A549 (cell line): ENCODE measurements around the gene SLIT3. TPM values are rescaled to one million over a fixed set of nuclear protein-coding genes. Genes with fewer than 3 reads are reported as not detected.

Experiments used
- ATAC-seq, 2 experiments: fragments of 200-7000 bp in 1 of 2; fragments of >200 bp in 1 of 2; cut with Nextera tagmentation in 1 of 2; cut with Tn5 transposase in 1 of 2; 3 replicates each; pipeline versions ENCODE4 v1.8.0 to v1.9.1; 2018 to 2020; ENCODE audit warnings: mild to moderate bottlenecking in 1 of 2, moderate library complexity in 1 of 2
- CTCF ChIA-PET: fragments of 300-600 bp; sonication (Branson Sonifier 250); formaldehyde crosslinking; extraction: SDS; loops from one replicate; lab custom pipeline; 2021; ENCODE audit warnings: antibody characterized with exemption, inconsistent platforms; lab: Yijun Ruan, JAX
- POLR2A ChIA-PET: fragments of 350-600 bp; formaldehyde crosslinking; extraction: SDS; loops from one replicate; lab custom pipeline; 2021; ENCODE audit warnings: antibody characterized with exemption, inconsistent platforms; lab: Yijun Ruan, JAX
- DNase-seq, 2 experiments: peaks; one replicate each; pipeline versions ENCODE4 v3.0.0 to v3.0.0-alpha.2; 2011 to 2016; ENCODE audit warnings: low read depth in 1 of 2, low spot score in 1 of 2
- FAIRE-seq: peaks from 2 replicates; lab custom pipeline; 2011; peaks lifted over from hg19 to GRCh38; lab: Jason Lieb, UNC
- H3K27ac ChIP-seq, 2 experiments: fragments of >200 bp; sonication (Bioruptor Twin); formaldehyde crosslinking; 3 replicates each; pipeline ENCODE4 v1.5.1; 2016 to 2017
- H3K4me1 ChIP-seq: fragments of >200 bp; sonication (Bioruptor Twin); formaldehyde crosslinking; 3 replicates; pipeline ENCODE4 v1.6.1; 2016
- H3K4me2 ChIP-seq: fragments of >200 bp; sonication (Bioruptor Twin); formaldehyde crosslinking; 3 replicates; pipeline ENCODE4 v1.6.1; 2016
- H3K4me3 ChIP-seq: fragments of >200 bp; sonication (Bioruptor Twin); formaldehyde crosslinking; 3 replicates; pipeline ENCODE4 v1.5.1; 2016
- H3K9me3 ChIP-seq: fragments of >200 bp; sonication (Bioruptor Twin); formaldehyde crosslinking; 3 replicates; pipeline ENCODE4 v1.6.1; 2016
- ATOH8 ChIP-seq: fragments of 250-450 bp; sonication (Bioruptor Pico); IDR thresholded peaks from 2 replicates; pipeline ENCODE4 v1.5.0; 2020; ENCODE audit warnings: low read depth, mild to moderate bottlenecking, moderate library complexity
- BCL3 ChIP-seq: fragments of >200 bp; sonication (Bioruptor Twin); formaldehyde crosslinking; IDR thresholded peaks from 3 replicates; pipeline ENCODE4 v1.6.1; 2016
- BHLHE40 ChIP-seq: IDR thresholded peaks from 2 replicates; pipeline ENCODE4 v1.6.1; 2012; ENCODE audit warnings: low read depth, low read length, inconsistent platforms
- CBX2 ChIP-seq: fragments of 200-600 bp; sonication (generic); IDR thresholded peaks from 2 replicates; pipeline ENCODE4 v1.6.1; 2016; ENCODE audit warnings: low read depth, mild to moderate bottlenecking, borderline replicate concordance
- CBX8 ChIP-seq: fragments of 200-600 bp; sonication (generic); IDR thresholded peaks from 2 replicates; pipeline ENCODE4 v1.6.1; 2016
- CEBPB ChIP-seq, 2 experiments: fragments of >200 bp in 1 of 2; sonication (Bioruptor Twin) in 1 of 2; formaldehyde crosslinking in 1 of 2; IDR thresholded peaks; 2 replicates each; pipeline ENCODE4 v1.6.1; 2012 to 2016
- CHD2 ChIP-seq: fragments of 150-350 bp; IDR thresholded peaks from 2 replicates; pipeline ENCODE4 v1.6.1; 2014; ENCODE audit warnings: low read length; ENCODE audit not compliant: partially characterized antibody
- EHF ChIP-seq: fragments of 250-450 bp; sonication (Bioruptor Pico); IDR thresholded peaks from 2 replicates; pipeline ENCODE4 v1.5.0; 2020; ENCODE audit warnings: mild to moderate bottlenecking
- EHMT2 ChIP-seq: fragments of 200-600 bp; sonication (generic); IDR thresholded peaks from 2 replicates; pipeline ENCODE4 v1.6.1; 2016; ENCODE audit warnings: antibody characterized with exemption, low read depth, mild to moderate bottlenecking, moderate library complexity
- FOSB ChIP-seq: fragments of 250-450 bp; sonication (Bioruptor Pico); IDR thresholded peaks from 2 replicates; pipeline ENCODE4 v1.5.0; 2020; ENCODE audit warnings: mild to moderate bottlenecking, moderate library complexity
- GATA3 ChIP-seq: IDR thresholded peaks from 2 replicates; pipeline ENCODE4 v1.6.1; 2012; ENCODE audit warnings: borderline replicate concordance
- HES2 ChIP-seq: fragments of >200 bp; sonication (Bioruptor Twin); formaldehyde crosslinking; IDR thresholded peaks from 2 replicates; pipeline ENCODE4 v1.6.1; 2016
- HEYL ChIP-seq: fragments of 250-450 bp; sonication (Bioruptor Pico); IDR thresholded peaks from 2 replicates; pipeline ENCODE4 v1.8.0; 2021; ENCODE audit warnings: mild to moderate bottlenecking, moderate library complexity
- HMGXB4 ChIP-seq: fragments of 250-450 bp; sonication (Bioruptor Pico); IDR thresholded peaks from 2 replicates; pipeline ENCODE4 v1.5.0; 2021; ENCODE audit warnings: mild to moderate bottlenecking, moderate library complexity, borderline replicate concordance
- HOXB13 ChIP-seq: fragments of 250-450 bp; sonication (Bioruptor Pico); IDR thresholded peaks from 2 replicates; pipeline ENCODE4 v1.5.0; 2020; ENCODE audit warnings: low read depth, mild to moderate bottlenecking, moderate library complexity
- JUN ChIP-seq, 2 experiments: fragments of >200 bp; sonication (Bioruptor Twin); formaldehyde crosslinking; IDR thresholded peaks; 2 replicates in 1 of 2; 3 replicates in 1 of 2; pipeline ENCODE4 v1.6.1; 2016 to 2017
- JUNB ChIP-seq: fragments of >200 bp; sonication (Bioruptor Twin); formaldehyde crosslinking; IDR thresholded peaks from 2 replicates; pipeline ENCODE4 v1.6.1; 2016
- MAX ChIP-seq: IDR thresholded peaks from 2 replicates; pipeline ENCODE4 v1.6.1; 2012
- MAZ ChIP-seq: fragments of 150-350 bp; IDR thresholded peaks from 2 replicates; pipeline ENCODE4 v1.6.1; 2014; ENCODE audit warnings: antibody characterized with exemption, low read depth, low read length, borderline replicate concordance
- MYC ChIP-seq: IDR thresholded peaks from 2 replicates; pipeline ENCODE4 v1.6.1; 2012; ENCODE audit warnings: mild to moderate bottlenecking, inconsistent platforms, low read length, improper control_type of control experiment, borderline replicate concordance
- NFE2L2 ChIP-seq: fragments of 150-350 bp; conservative IDR thresholded peaks from 2 replicates; pipeline ENCODE4 v1.6.1; 2014; ENCODE audit warnings: low read length
- NPAS2 ChIP-seq: fragments of 250-450 bp; sonication (Bioruptor Pico); IDR thresholded peaks from 2 replicates; pipeline ENCODE4 v1.8.0; 2022; ENCODE audit warnings: mild to moderate bottlenecking, moderate library complexity, borderline replicate concordance
- PHF8 ChIP-seq: fragments of 200-600 bp; sonication (generic); IDR thresholded peaks from 2 replicates; pipeline ENCODE4 v1.6.1; 2016; ENCODE audit warnings: low read depth, mild to moderate bottlenecking, antibody characterized with exemption, moderate library complexity, borderline replicate concordance
- POLR2A ChIP-seq: IDR thresholded peaks from 2 replicates; pipeline ENCODE4 v1.6.1; 2012; ENCODE audit warnings: mild to moderate bottlenecking, low read length
- RARB ChIP-seq: fragments of 250-450 bp; sonication (Bioruptor Pico); IDR thresholded peaks from 2 replicates; pipeline ENCODE4 v1.8.0; 2021; ENCODE audit warnings: mild to moderate bottlenecking, moderate library complexity
- RFX5 ChIP-seq: fragments of 450-650 bp; IDR thresholded peaks from 2 replicates; pipeline ENCODE4 v1.7.1; 2014; ENCODE audit warnings: antibody characterized with exemption, mild to moderate bottlenecking, moderate library complexity
- RNF2 ChIP-seq: fragments of 200-600 bp; sonication (generic); IDR thresholded peaks from 2 replicates; pipeline ENCODE4 v1.6.1; 2016; ENCODE audit warnings: low read depth, mild to moderate bottlenecking, antibody characterized with exemption, moderate library complexity, borderline replicate concordance
- SMC3 ChIP-seq: fragments of >200 bp; sonication (Bioruptor Twin); formaldehyde crosslinking; IDR thresholded peaks from 3 replicates; pipeline ENCODE4 v1.6.1; 2018; ENCODE audit warnings: inconsistent platforms
- USF2 ChIP-seq: fragments of 450-650 bp; IDR thresholded peaks from 2 replicates; pipeline ENCODE4 v1.6.1; 2014; ENCODE audit warnings: antibody characterized with exemption
- ZC3H11A ChIP-seq: fragments of 450-650 bp; IDR thresholded peaks from 2 replicates; pipeline ENCODE4 v1.6.1; 2014; ENCODE audit warnings: antibody characterized with exemption, mild to moderate bottlenecking
- WGBS: methylation state at CpG from one replicate; pipeline ENCODE4 v1.1.6; 2017; ENCODE audit errors: missing lambda C conversion rate; 5-methylcytosine and 5-hydroxymethylcytosine counted together
- polyA plus RNA-seq, 4 experiments: library from polyadenylated mRNA; depleted of rRNA in 3 of 4; stranded (reverse); fragments of >200 nt; fragmentation: RNase III in 1 of 4; extraction: RNeasy Plus Mini Kit Qiagen cat#74134 plus additional on column Dnase treatment in 1 of 4; gene quantifications; 2 replicates in 3 of 4; 3 replicates in 1 of 4; pipeline ENCODE4 v1.2.3, GENCODE V29; 2011 to 2017

The SLIT3 gene
- polyA plus RNA-seq, 2 of the 4 experiments (the other 2 are of a cell fraction): 12.7 to 22.9 TPM

- WGBS: 94% methylated on average over 2 of the region's 2 CpGs
- no peak for ATAC-seq
- no peak for FAIRE-seq
- H3K4me3 ChIP-seq: no peak overlapping the region
- H3K4me2 ChIP-seq: no peak overlapping the region
- no peaks in the 10 kb centered on the region for H3K4me1 ChIP-seq
- TF ChIP-seq RNF2: no peak
- no peak for TF ChIP-seq CBX8
- TF ChIP-seq SMC3: no peak
- TF ChIP-seq BCL3: no peak
- TF ChIP-seq ATOH8 (CRISPR knock-in tag): no peak
- no peak for TF ChIP-seq USF2
- TF ChIP-seq RFX5: no peak
- no peak for TF ChIP-seq FOSB (CRISPR knock-in tag)
- TF ChIP-seq CBX2: no peak
- TF ChIP-seq HES2: no peak
- TF ChIP-seq MAZ: no peak
- no peak for TF ChIP-seq ZC3H11A
- no peak for TF ChIP-seq JUNB
- no peak for TF ChIP-seq MYC
- TF ChIP-seq HMGXB4 (CRISPR knock-in tag): no peak
- DNase-seq: no peak
- ChIA-PET CTCF (interaction anchor here (1.0 to 1.2 kb wide), 2 partner anchors 9 to 36 kb away, joined by 3 read pairs; no protein-coding TSS in a partner anchor), POLR2A (interaction anchor here (0.6 kb wide), 1 partner anchor 133 kb away, joined by 13 read pairs; no protein-coding TSS in a partner anchor)
- no peak overlapping the region for H3K27ac ChIP-seq
- H3K9me3 ChIP-seq: no peaks in the 10 kb centered on the region
These were observed 27.1 kb downstream of the SLIT3 start for GRCh38 chr5:169273881-169274280.

GRCh38 chr5:169273451-169273850 is 27.5 kb downstream of the SLIT3 start:
- WGBS: 83% methylated on average over 1 of the region's 1 CpG
- ATAC-seq (no peak), FAIRE-seq (no peak), DNase-seq (no peak)
- ChIA-PET POLR2A (interaction anchor here (0.6 kb wide), 1 partner anchor 133 kb away, joined by 13 read pairs; no protein-coding TSS in a partner anchor), CTCF (interaction anchor here (0.9 to 1.2 kb wide), 4 partner anchors 9 to 568 kb away, joined by 3 read pairs; no protein-coding TSS in a partner anchor)
- no peaks in the 10 kb centered on the region for H3K4me1 ChIP-seq
- H3K27ac ChIP-seq: no peak overlapping the region
- no peak overlapping the region for H3K4me3 ChIP-seq
- TF ChIP-seq HEYL (CRISPR knock-in tag) (no peak), PHF8 (no peak), POLR2A (no peak), CBX2 (no peak), NPAS2 (CRISPR knock-in tag) (no peak), GATA3 (no peak), RARB (no peak), HOXB13 (no peak), BHLHE40 (no peak), EHF (CRISPR knock-in tag) (no peak), MAX (no peak), NFE2L2 (no peak), CHD2 (no peak), EHMT2 (no peak), SMC3 (no peak), HES2 (no peak), CEBPB (IDR thresholded peaks at IDR 0.05) (no peak), JUN (IDR thresholded peaks at IDR 0.05) (no peak)
- no peak overlapping the region for H3K4me2 ChIP-seq
- H3K9me3 ChIP-seq: no peaks in the 10 kb centered on the region
